Activated CD8-positive, alpha-beta memory T cell treated with anti-CD3 and anti-CD28 coated beads, Interleukin-2, amount 50 U/mL, for 24 hours (primary cell): Measurements from ENCODE around the gene ZBED2.
"Not testable (repeated sequence)": the region's sequence is repeated elsewhere in the genome, so short reads cannot be mapped to it uniquely, and the experiment has no call there.

ENCODE experiments used
- DNase-seq: peaks from one replicate; pipeline ENCODE4 v3.0.0-alpha.2; 2020; ENCODE audit errors: extremely low read depth

The ZBED2 gene

GRCh38 chr3:111571907-111572460, 23.2 kb downstream of the ZBED2 start:
- no peak for DNase-seq

GRCh38 chr3:111571282-111571681, 23.9 kb downstream of the ZBED2 start:
- no peak for DNase-seq

GRCh38 chr3:111570404-111571030, 24.6 kb downstream of the ZBED2 start:
- DNase-seq: no peak

DNA sequence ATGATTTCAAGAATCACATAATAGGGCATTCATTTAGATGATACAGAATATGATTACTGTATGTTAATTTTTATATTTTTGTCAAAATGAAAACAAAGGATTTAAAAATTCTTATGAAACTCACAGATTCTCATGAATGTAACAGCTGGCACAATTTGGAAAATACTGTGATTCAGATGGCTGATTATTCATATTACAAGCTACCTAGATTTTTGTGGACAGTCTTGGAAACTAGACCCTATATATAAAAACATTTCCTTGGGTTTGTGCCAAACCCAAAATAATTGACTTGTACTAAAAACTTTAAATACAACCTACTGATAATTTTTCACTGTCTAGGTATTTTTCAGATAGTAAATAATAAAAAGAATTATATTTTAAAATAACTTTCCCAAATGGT, 26.2 kb downstream of the ZBED2 start:
- DNase-seq: no peak

GRCh38 chr3:111568355-111568754, 26.8 kb downstream of the ZBED2 start:
- no peak for DNase-seq

GRCh38 chr3:111566844-111567243, 28.3 kb downstream of the ZBED2 start:
- no peak for DNase-seq

DNA sequence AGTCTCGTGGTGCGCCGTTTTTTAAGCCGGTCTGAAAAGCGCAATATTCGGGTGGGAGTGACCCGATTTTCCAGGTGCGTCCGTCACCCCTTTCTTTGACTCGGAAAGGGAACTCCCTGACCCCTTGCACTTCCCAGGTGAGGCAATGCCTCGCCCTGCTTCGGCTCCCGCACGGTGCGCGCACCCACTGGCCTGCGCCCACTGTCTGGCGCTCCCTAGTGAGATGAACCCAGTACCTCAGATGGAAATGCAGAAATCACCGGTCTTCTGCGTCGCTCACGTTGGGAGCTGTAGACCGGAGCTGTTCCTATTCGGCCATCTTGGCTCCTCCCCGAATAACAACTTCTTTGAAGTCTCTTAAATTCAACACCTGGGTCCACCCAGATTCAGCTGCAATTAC, 33.2 kb downstream of the ZBED2 start:
- not testable (repeated sequence) for DNase-seq

- no peak for DNase-seq
These were observed 46.4 kb downstream of the ZBED2 start for GRCh38 chr3:111548756-111549155.

GRCh38 chr3:111548092-111548491, 47.1 kb downstream of the ZBED2 start:
- no peak for DNase-seq

GRCh38 chr3:111547631-111548030, 47.5 kb downstream of the ZBED2 start:
- no peak for DNase-seq

GRCh38 chr3:111545349-111545748, 49.8 kb downstream of the ZBED2 start:
- no peak for DNase-seq
